DMS79 treated with DMSO at 0.1 percent for 48 hours (cell line): ENCODE measurements around the gene DAD1.

Experiments
- DNase-seq: peaks from one replicate; lab custom pipeline; 2025; lab: John Stamatoyannopoulos, UW

DAD1 gene

DNA sequence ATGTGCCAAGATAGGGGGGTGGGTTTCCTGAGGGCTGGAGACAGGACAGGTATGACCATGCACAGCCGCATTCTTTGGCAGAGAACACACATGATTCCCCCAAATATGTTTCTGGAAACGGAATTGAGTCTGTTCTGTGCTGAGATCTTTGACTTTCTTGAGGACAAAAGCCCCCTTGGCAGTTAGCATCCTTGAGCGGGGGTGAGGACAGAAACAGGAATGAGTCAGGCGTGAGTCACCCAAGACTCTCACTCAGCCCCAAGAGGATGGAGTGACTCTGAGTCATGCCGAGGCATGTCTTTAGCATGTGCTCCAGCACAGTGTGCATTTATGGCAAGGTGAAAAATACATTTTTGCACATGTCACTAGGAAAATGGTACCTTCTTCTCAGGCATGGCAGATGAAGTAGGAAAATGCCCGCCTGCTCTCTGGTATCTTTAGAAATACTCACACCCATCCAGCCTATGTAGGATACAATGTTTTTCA, 52.1 kb downstream of the DAD1 start:
- peak; percentile 22 for DNase-seq

GRCh38 chr14:22535916-22536315, 53.1 kb downstream of the DAD1 start:
- DNase-seq: no peak

- no peak for DNase-seq
These were observed 53.9 kb downstream of the DAD1 start for GRCh38 chr14:22535126-22535525.

DNA sequence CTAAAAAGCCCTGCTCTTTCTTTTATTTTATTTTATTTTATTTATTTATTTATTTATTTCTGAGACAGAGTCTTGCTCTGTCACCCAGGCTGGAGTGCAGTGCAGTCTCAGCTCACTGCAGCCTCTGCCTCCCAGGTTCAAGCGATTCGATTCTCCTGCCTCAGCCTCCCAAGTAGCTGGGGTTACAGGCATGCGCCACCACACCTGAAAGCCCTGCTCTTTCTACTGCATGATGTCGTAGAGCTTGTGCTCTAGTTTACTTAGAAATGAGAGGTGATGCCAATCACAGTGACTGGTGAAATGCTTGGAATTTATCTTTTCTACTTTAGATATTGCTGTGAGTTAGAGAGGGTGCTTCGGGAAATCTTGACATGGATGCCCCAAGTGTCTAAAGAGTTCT, 54.5 kb downstream of the DAD1 start:
- DNase-seq: no peak

GRCh38 chr14:22533739-22534359, 55.2 kb downstream of the DAD1 start:
- no peak for DNase-seq

DNA sequence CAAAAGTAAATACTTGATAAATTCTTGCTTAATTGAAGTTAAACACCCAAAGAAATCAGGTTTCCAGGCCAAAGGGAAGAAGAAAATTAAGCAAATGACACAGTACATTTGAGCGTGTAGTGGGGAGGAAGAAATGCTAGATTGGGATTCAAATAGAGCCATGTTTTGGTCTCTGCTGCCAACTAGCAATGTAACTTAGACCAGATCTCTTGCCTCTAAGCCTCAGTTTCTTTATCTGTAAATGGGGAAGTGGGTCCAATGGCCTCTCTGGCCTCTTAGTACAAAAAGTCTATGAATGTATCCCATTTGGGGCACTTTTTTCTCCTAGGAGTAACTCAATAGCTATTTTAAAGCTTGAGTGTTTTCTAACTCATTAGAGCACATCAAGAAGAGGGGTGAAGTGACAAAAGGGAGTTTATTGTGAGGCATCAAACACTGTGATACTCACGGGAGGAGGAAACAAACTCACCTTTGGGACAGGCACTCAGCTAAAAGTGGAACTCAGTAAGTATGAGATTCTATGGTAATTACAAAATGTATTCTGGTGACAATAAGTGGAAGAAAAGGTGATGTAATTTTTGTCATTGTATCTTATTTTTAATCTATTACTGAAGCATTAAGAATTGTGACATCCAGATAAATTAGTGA, 55.8 kb downstream of the DAD1 start:
- no peak for DNase-seq

- DNase-seq: no peak
These were observed 56.5 kb downstream of the DAD1 start for GRCh38 chr14:22532345-22533056.

DNA sequence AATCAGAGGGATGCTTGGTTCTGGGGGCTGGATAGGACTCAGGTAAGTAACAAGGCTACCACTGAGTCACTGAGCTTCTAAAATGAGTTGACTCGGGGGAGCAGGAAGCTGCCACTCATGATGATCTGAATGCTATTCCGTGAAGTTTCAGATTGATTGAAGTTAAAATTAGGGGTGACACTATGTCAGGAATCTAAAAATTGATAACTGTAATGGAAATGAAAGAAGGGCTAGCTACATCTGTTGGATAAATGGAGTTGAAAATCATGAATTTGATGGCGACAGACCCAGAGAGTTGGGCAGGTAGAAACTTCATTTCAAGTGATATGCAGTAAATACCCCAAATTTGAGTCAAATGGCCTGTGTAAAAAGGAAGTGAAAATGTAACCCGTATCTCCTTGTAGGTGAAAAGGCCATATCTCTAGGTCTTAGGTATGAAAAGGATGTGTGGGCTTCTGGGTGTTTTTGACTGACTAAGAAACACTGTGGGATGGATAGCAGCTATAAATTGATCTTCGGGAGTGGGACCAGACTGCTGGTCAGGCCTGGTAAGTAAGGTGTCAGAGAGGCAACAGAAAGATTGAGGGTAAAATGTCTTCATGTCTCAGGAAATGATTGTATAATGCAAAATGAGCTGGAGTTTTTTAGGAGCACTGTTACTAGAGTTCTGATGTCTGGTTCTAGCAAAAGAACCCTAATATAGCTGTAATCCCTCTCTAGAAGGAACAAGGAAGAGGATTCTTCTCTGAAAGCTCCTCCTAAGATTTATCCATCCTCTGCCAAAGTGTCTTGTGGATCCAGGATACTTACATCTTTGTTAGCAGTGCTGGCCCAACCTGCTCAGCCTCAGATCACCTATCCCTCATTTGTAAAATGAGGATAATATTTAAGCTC, 57.3 kb downstream of the DAD1 start:
- no peak for DNase-seq

DNA sequence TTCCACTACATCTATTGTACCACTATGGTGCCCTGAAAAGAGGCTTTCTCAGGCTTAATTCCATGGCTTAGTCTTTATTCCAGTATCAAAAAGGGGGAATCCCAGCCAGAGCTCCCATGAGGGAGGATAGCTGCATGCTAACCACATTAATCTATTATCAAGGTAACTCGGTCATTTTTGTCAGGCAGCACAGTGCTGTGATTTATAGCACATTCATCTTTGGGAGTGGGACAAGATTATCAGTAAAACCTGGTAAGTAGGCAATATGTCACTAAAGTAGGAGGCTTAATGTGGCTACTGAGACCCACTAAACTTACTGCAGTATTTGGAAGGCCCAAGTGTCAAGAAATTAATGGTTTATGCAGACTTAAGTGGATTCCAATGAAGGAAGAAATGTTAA, 58.9 kb downstream of the DAD1 start:
- DNase-seq: no peak

DNA sequence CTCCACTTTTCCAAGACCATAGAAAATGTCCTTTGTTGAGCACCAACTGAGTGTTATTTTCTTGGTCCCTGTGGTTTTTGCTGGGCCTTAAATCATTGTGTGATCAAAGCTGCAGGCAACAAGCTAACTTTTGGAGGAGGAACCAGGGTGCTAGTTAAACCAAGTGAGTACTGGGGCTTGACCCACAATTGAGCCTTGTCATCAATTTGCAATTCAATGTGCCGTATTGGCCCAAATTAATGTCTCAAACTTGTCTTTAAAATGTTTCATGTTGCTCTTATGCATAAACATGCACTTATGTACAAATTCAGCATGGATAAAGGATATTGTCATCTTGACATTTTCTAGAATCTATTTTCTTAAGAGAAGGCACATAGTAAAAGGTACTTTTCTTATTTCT, 62.3 kb downstream of the DAD1 start:
- no peak for DNase-seq

DNA sequence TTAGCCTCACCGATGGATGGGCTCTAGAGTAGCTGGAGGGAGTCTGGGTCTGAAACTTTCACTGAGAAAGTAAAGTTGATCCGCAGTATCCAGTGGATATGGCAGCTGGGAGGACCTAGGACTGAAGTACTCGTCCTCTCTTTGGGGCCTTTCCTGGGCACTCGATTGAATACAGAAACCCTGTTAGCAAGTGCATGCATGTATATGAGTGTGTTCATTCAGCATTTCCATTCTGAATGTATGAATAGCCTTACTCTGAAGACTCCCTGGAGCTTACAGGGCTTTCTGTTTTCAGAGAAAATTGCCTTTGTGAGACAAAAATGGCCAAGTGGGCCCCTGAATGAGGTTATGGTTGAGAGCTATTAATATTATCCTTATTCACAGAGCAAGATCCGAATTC, 62.8 kb downstream of the DAD1 start:
- DNase-seq: no peak

GRCh38 chr14:22524784-22525161, 64.3 kb downstream of the DAD1 start:
- DNase-seq: no peak

DNA sequence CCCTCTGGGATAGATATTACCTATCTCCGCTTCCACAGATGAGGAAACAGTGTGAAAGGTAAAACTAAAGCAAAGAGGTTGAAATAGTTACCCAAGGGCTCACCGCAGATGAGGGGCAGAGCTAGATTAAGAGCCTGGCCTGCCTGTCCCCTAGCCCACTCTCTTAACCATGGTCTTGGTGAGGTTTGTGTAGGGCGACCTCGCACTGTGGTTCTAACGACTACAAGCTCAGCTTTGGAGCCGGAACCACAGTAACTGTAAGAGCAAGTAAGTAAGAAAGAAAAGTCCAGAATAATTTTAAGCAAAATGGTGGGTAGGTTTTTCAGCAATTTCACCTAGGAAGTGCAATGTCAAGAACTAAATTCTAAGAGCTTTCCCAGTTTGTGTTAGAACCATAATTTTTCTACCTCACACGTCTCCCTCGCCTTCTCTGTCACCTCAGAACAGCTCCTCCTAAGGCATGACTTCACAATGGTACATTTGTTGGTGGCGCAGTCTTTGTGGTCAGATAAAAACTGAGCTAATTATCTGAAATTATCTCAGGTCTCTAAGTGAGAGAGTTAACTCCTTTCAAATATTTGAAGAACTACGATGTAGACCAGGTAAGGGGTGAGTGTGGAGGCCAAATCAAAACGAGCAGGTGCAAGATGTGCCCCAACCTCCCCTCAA, 64.8 kb downstream of the DAD1 start:
- DNase-seq: no peak

- DNase-seq: no peak
These were observed 65.7 kb downstream of the DAD1 start for GRCh38 chr14:22523283-22523682.

- DNase-seq: no peak
These were observed 66.5 kb downstream of the DAD1 start for GRCh38 chr14:22522466-22522957.

DNA sequence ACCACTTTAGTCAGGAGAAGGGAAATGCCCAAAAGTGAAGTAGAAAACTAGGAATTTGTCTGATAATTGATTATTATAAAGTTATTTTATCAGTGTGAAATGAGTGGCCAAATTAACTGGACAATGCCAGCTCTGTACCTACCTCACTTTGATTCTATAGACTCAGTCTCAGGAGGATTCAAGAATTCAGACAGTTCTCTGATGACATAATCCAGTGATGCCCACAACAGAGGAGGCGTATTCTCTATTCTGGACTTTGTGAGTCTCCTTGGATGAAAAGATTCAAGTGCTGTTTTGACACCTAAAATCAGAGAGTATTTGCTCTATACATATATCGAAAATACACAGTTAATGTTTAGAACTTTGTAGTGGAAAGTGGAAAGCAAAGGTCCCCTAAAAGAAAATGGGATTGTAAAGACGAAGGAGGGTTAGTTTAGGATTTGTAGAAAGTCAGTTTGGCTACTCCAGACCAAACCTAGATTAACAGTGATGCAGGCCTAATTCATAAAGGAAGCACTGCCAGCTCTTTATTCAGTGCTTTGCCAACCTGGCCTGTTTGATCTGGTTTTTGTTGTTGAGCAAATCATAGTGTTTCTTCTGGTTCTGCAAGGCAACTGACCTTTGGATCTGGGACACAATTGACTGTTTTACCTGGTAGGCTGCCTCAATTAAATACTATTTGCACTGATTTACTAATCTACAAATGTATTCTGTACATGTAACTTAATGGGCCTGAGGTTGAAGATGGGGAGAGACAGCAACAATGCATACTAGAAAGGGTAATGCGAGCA, 67.4 kb downstream of the DAD1 start:
- DNase-seq: no peak

- DNase-seq: no peak
These were observed 68.2 kb downstream of the DAD1 start for GRCh38 chr14:22520796-22521195.

DNA sequence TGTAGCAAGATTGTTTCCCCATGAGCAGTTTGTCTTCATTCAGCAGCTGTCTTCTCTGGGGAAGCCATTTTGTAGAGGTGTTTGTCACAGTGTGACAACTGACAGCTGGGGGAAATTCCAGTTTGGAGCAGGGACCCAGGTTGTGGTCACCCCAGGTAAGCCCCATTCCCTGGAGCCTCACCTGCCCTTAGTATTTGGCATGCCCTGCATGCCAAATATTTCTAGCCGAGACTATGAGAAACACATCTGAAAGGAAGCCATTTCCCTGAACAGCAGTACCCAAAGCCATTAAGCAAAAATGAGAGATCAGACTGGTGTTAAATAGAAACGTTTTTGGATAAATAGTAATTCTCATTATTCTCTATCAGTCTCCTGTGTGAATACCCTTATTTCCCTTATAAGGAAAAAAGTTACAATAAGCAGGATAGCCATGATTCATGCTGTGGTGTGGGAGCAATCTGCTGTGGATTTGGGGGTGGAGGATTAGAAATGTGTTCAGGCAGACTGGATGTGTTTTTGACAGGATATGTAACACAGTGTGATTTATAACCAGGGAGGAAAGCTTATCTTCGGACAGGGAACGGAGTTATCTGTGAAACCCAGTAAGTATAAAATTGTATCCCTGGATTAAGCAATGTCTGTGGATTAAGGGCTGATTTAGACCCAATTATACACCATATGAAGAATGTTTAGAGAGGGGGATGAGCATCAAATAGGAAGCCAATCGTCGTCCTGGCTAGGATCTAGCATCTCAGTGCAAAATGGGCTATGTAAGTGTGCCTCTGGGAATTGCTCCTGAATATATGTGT, 68.9 kb downstream of the DAD1 start:
- DNase-seq: no peak

DNA sequence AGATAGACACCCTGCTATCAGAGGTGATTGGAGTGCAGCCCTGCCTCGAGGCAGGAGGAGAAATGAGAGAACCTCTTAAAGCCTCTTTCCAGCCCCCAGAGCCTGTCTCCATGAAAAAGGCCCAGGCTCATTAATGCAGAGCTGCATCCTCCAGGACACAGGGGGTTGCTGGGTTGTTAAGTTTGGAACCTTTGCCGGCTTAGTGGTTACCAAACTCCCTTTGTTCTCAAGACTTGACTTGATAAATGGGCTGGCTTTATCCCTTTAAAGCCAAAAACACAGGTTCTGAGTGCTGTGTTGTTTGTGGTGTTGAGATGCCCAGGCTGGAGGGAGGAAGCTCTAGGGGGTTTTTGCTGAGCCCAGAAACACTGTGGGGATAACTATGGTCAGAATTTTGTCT, 71.0 kb downstream of the DAD1 start:
- no peak for DNase-seq
